Erythroblast (primary cell): ENCODE data around the gene EP300.

ENCODE experiments used
- GATA1 ChIP-seq: IDR thresholded peaks from 2 replicates; pipeline ENCODE4 v1.6.1; 2011; ENCODE audit warnings: low read depth, mild to moderate bottlenecking, control low read depth, low read length, moderate library complexity
- POLR2A ChIP-seq: IDR thresholded peaks from 2 replicates; pipeline ENCODE4 v1.6.1; 2011; ENCODE audit warnings: mild to moderate bottlenecking, low read length

DNA sequence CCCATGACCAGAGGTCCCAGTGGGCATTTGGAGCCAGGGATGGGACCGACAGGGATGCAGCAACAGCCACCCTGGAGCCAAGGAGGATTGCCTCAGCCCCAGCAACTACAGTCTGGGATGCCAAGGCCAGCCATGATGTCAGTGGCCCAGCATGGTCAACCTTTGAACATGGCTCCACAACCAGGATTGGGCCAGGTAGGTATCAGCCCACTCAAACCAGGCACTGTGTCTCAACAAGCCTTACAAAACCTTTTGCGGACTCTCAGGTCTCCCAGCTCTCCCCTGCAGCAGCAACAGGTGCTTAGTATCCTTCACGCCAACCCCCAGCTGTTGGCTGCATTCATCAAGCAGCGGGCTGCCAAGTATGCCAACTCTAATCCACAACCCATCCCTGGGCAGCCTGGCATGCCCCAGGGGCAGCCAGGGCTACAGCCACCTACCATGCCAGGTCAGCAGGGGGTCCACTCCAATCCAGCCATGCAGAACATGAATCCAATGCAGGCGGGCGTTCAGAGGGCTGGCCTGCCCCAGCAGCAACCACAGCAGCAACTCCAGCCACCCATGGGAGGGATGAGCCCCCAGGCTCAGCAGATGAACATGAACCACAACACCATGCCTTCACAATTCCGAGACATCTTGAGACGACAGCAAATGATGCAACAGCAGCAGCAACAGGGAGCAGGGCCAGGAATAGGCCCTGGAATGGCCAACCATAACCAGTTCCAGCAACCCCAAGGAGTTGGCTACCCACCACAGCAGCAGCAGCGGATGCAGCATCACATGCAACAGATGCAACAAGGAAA, 85.4 kb downstream of the EP300 start:
- TF ChIP-seq POLR2A (no peak), GATA1 (no peak)
